Stimulated activated CD8-positive, alpha-beta memory T cell treated with anti-CD3 and anti-CD28 coated beads, Interleukin-12 subunit alpha, Interleukin-12 subunit beta, amount 100 ng/mL, for 4 hours (primary cell): ENCODE results near the gene PUDP.
"Not testable (repeated sequence)": the region's sequence is repeated elsewhere in the genome, so short reads cannot be mapped to it uniquely, and the experiment has no call there.

Experiments
- DNase-seq: peaks from one replicate; pipeline ENCODE4 v3.0.0-alpha.2; 2020; ENCODE audit warnings: low read depth

Gene PUDP

DNA sequence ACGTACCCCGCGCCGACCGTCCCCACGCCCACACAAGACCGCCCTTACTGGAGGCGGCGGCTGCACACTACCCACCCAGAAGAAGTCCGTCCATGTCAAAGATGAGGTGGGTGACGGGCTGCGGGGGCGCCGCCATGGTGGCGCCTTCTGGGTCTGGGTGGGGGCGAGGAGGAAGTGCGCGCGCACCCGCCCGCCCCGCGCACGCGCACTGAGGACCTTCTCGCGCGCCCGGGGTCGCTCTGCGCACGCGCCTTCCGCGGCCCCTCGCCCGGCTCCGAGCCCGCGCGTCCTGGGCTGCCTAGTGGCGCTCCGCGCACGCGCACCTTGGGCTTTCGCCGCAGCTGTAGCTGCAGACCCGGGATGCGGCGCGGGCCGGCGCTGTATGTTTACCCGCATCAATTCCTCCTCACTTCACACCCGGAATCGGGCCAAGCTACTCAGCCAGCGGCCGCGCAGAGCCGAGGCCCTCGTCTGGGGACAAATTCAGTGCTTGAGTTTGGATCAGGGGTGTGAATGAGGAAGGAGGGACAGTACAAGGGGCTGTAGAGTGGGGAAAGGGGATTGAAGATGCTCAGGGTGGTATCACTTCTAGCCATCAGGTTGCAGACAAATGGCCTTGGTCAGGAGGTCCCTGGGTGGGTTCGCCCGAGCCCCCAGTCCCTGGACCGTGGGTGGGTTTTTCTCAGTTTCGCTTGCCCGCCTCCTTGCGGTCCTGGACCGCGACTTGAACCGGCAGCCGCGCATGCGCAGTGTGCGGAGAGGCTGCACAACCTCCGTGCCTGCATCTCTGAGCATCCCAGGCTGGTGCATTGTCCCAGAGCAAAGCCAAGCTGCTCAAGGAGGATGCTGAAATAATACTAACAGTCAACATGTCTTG is at the start of gene PUDP:
Gene PUDP (minus strand): TSS at position 176 of the 877 bp plus-strand sequence. CDS start 40 bp downstream, at position 136.
- peak; percentile 86 for DNase-seq

- DNase-seq: no peak
Measured at GRCh38 chrX:7194606-7195005, 46.7 kb upstream of the PUDP start.

DNA sequence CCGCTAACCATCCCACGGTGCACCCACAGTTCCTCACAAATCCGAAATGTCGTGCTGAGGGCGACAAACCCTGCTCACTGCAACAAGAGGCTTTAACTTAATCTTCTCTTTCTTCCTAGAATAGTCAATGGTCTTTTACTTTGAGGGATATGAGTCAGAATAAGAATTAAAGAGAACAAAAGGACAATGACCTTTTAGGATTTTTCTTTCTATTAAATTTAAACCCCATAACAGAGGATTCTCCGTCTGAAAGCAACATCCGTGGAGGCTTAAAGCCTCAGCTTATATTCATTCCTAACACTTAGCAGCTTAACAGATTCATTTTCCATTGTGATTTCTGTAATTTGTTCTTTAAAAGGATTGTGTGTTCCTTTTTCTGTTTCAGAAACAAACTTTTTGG is 44.9 kb upstream of the PUDP start:
- DNase-seq: no peak

DNA sequence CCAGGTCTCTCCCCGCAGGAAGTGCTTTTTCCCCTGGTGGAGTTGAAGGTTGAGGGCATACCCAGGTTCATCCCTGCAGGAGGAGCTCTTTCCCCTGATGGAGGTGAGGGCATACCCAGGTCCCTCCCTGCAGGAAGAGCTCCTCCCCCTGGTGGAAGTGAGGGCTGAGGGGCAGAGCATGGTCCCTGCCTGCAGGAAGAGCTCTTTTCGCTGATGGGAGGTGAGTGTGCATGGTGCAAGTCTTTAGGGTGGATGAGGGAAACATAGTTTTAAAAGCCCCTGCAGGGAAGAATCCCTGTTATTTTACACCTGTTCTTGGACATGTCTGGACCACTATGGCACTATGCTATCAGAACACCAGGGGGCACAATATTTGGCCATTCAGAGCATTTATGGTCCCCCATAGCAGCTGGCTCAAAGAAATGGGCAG is 43.7 kb upstream of the PUDP start:
- no peak for DNase-seq

- DNase-seq: no peak
Measured at GRCh38 chrX:7190157-7190556, 42.2 kb upstream of the PUDP start.

DNA sequence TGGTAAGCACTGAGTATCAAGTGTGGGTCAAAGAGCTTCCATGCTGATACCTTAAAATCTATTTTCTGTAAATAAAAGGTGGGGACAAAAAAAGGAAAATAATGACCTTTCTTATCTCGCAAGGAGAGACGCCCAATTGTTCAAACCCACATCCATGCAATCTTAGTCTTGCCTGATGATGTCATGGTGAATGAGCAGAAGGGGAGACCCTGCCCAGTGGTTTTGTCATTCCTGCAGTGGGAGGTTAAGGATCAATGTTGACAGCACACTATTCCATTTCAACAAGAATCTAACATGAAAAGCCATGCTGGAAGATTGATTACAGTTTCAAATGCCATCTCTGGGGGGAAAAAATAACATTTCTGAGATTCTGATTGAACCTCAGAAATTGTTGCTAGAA is 40.7 kb upstream of the PUDP start:
- DNase-seq: no peak

- DNase-seq: no peak
Measured at GRCh38 chrX:7184816-7185215, 36.9 kb upstream of the PUDP start.

GRCh38 chrX:7179446-7179845 is 31.5 kb upstream of the PUDP start:
- no peak for DNase-seq

DNA sequence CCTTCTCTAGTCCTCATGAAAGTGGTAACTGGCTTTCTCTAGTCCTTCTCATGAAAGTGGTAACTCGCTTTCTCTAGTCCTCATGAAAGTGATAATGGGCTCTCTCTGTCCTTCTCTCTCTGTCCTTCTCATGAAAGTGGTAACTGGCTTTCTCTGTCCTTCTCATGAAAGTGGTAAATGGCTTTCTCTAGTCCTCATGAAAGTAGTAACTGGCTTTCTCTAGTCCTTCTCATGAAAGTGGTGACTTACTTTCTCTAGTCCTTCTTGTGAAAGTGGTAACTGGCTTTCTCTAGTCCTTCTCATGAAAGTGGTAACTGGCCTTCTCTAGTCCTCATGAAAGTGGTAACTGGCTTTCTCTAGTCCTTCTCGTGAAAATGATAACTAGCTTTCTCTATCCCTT is 30.9 kb upstream of the PUDP start:
- DNase-seq: not testable (repeated sequence)

- peak; percentile 7 for DNase-seq
Measured at GRCh38 chrX:7170898-7171297, 22.9 kb upstream of the PUDP start.

GRCh38 chrX:7169627-7170026 is 21.7 kb upstream of the PUDP start:
- DNase-seq: no peak

- DNase-seq: no peak
Measured at GRCh38 chrX:7168371-7168770, 20.4 kb upstream of the PUDP start.

DNA sequence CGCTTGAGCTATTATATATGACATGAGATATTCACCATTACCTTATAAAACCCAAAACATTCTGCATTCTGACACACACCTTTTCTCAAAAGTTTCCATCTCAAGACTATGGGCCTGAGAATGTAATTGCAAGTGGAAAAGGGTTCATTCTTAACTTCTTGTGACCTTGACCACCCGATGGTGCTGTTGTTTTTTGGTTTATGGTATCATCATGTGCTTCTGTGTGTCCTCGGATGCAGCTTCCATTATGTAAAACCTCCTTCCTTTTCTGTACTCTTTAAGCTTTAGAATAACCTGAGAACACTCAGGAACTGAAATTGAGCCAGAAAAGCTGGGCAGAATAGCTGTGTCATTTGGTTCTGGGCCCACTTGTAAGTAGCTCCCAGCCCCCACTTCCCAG is 16.2 kb upstream of the PUDP start:
- DNase-seq: no peak

DNA sequence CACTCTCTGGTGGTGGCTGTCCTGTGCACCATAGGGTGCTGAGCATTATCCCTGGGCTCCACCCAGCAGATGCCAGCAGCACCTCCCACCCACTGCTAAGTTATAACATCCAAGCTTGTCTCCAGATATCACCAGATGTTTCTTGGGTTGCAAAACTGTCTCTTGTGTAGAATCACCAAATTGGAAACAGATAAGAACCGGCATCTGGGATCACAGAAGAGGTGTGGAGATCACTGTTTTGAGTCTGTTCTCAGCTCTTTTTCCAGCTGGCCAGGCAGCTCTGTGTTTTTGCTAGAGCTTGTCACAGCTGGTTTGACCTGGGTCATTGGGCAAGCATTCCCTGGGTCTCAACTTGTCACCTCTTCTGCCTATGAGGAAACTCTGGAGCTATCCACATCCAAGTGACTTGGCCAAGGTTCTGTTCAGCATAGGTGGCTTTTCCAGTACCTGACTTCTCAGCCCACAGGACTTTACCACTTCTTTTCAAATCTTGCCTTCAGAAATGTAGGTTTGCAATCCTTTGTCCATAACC is 15.3 kb upstream of the PUDP start:
- no peak for DNase-seq

- no peak for DNase-seq
Measured at GRCh38 chrX:7159149-7159861, 11.4 kb upstream of the PUDP start.

GRCh38 chrX:7158468-7158990 is 10.6 kb upstream of the PUDP start:
- DNase-seq: no peak

DNA sequence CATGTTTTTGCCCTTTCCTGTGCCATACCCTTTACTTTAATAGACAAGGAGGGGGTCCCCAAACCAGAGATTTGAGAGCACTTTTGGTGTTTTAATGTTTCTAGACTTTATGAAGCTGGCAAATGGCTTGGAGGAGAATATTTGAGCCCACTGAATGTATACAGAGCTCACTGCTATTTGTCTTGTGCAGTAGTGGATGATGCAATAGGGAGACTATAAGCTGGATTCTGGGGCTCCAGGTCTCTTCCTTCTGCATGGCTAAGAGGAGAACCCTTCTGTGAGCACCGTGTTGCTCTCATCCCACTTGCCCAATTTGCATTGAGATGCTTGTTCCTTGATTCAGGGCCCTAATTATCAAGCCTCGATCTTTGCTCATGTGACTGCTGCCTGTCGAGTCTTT is 8.9 kb upstream of the PUDP start:
- DNase-seq: no peak

DNA sequence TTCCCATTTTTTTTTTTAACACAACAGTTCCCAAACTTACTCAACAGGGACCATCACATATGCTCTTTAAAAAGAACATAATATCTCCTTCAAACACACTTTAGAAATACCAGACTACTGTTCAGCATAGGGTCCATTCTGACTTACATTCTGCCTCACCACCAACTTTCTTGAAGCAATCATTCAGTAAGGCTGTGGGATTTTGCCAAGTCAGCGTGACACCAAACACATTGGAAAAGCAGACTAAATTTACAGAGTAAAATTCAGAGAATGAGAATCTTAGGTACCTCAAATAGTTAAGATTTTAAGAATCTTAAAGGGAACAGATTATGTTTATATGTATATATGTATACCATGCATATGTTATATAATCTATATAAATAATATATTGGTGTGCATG is 7.2 kb upstream of the PUDP start:
- DNase-seq: no peak

DNA sequence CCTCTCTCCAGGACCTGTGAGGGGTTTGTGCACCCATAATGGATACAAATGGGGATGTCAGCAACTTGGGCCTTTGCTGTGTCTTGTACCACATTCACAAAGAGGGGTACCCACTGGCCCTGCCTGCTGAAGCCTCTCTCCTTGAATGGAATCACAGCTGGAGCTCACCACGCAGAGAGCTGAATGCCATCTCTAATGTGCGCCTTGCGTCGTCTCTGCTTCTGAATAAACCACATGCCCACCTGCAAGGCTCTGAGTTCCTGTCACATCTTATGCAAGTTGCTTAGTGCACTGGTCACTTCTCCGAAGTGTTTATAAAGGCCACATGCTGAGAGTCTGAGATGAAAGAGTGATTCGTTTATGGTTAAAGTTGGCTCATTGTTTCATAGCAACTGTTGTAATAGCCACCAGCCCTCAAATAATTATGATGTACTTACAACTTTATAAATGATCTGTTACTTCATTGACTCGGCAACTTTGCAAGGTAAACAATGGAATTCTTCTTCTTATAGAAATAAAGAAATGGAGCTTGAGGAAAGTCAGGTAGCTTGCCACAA is 6.2 kb upstream of the PUDP start:
- DNase-seq: no peak

GRCh38 chrX:7153231-7153630 is 5.3 kb upstream of the PUDP start:
- DNase-seq: no peak

GRCh38 chrX:7149411-7149810 is 1.5 kb upstream of the PUDP start:
- DNase-seq: no peak

DNA sequence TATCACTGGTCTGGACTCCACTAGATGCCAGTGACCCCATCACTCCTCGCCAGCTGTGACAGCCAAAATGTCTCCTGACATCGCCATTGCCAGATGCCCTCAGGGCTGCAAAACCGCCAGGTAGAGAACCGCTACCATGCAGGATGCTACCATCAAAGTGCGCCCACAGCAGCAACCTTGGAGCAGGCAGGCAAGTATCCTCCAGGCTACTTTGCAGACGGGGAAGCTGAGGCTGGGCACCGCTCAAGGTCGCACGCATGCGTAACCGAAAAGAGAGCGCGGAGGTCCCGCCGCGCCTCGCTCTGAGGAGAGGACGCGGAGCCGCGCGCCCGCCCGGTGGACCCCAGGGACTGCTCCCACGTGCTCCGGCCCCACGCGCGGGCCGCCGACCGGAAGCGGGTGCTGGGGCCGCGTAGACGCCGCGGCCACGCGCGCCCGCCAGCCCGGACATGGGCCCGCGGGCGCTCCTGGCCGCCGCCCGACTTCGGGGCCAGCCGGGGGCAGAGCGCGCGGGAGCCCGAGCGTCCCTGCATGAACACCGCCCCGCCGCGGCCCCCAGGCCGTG is 458 bp downstream of the PUDP start, which contains the start of gene STS:
Gene STS (plus strand): TSS at position 300 of the 565 bp plus-strand sequence. CDS start 105,488 bp downstream, outside the sequence.
- DNase-seq: no peak
